Naive B cell (primary cell): ENCODE data around the gene RANBP3. TPM values are rescaled to one million over a fixed set of nuclear protein-coding genes. Genes with fewer than 3 reads are reported as not detected.
"Not testable (repeated sequence)": the region's sequence is repeated elsewhere in the genome, so short reads cannot be mapped to it uniquely, and the experiment has no call there.

ENCODE experiments used
- ATAC-seq, 2 donors: fragments of 150-1000 bp; cut with Tn5 transposase; 2 replicates each; pipeline ENCODE4 v1.10.0; 2021; ENCODE audit warnings: low read depth in 2 of 2, mild to moderate bottlenecking in 2 of 2, moderate library complexity in 2 of 2
- DNase-seq: peaks from one replicate; pipeline ENCODE4 v3.0.0; 2022
- H3K27ac Mint-ChIP-seq, 6 donors: one replicate each; pipeline ENCODE4 v1.8.0; 2020 to 2022; ENCODE audit warnings: mild to moderate bottlenecking in 6 of 6, mixed read lengths in 6 of 6, moderate library complexity in 5 of 6, inconsistent platforms in 2 of 6
- H3K27me3 Mint-ChIP-seq, 3 donors: one replicate each; pipeline ENCODE4 v1.8.0; 2021 to 2022; ENCODE audit warnings: mixed read lengths in 3 of 3, mild to moderate bottlenecking in 1 of 3
- H3K36me3 Mint-ChIP-seq, 2 donors: one replicate each; pipeline ENCODE4 v1.8.0; 2020 to 2022; ENCODE audit warnings: mixed read lengths in 2 of 2, inconsistent platforms in 1 of 2, mild to moderate bottlenecking in 1 of 2
- H3K4me1 Mint-ChIP-seq, 3 donors: one replicate each; pipeline ENCODE4 v1.8.0; 2020 to 2022; ENCODE audit warnings: mixed read lengths in 3 of 3, inconsistent platforms in 1 of 3, mild to moderate bottlenecking in 1 of 3, moderate library complexity in 1 of 3
- H3K4me3 Mint-ChIP-seq, 8 donors: one replicate each; pipeline ENCODE4 v1.8.0; 2020 to 2022; ENCODE audit warnings: mild to moderate bottlenecking in 8 of 8, mixed read lengths in 8 of 8, moderate library complexity in 8 of 8, inconsistent platforms in 2 of 8
- H3K9me3 Mint-ChIP-seq, 7 donors: one replicate each; pipeline ENCODE4 v1.8.0; 2020 to 2022; ENCODE audit warnings: mixed read lengths in 7 of 7, mild to moderate bottlenecking in 5 of 7, inconsistent platforms in 2 of 7, moderate library complexity in 1 of 7
- polyA plus RNA-seq, 6 donors: library from polyadenylated mRNA; unstranded; fragments of 300-500 nt; fragmentation: Illumina TruSeq; gene quantifications; one replicate each; pipeline ENCODE4 v1.2.3, GENCODE V29; 2021; ENCODE audit warnings: low read depth in 6 of 6

RANBP3 gene
- polyA plus RNA-seq, 6 donors from 2014 or later: 2.8 to 10.7 (median 7.4) TPM

GRCh38 chr19:5889288-5889971 is 88.5 kb downstream of the RANBP3 start:
- Mint-ChIP-seq H3K27ac (peak overlapping the region in 1 of 6 donors; percentile 10), H3K9me3 (no peaks in the 10 kb centered on the region), H3K4me3 (peak overlapping the region in 1 of 8 donors; percentile 42), H3K36me3 (no peaks in the 10 kb centered on the region), H3K4me1 (peaks cover 0 to 4% (median 0%) of the 10 kb centered on the region in 3 donors), H3K27me3 (peaks cover 7 to 26% (median 11%) of the 10 kb centered on the region in 3 donors)
- ATAC-seq (no peak), DNase-seq (no peak)

GRCh38 chr19:5884065-5884811 is 93.7 kb downstream of the RANBP3 start:
- H3K27me3 Mint-ChIP-seq: peaks cover 4 to 26% (median 10%) of the 10 kb centered on the region in 3 donors
- peak; percentile 75 to 77 for ATAC-seq
- not testable (repeated sequence) for H3K4me1 Mint-ChIP-seq, DNase-seq, H3K9me3 Mint-ChIP-seq, H3K4me3 Mint-ChIP-seq, H3K36me3 Mint-ChIP-seq, H3K27ac Mint-ChIP-seq

GRCh38 chr19:5883157-5883873 is 94.6 kb downstream of the RANBP3 start:
- DNase-seq, H3K27ac Mint-ChIP-seq, H3K9me3 Mint-ChIP-seq, H3K4me1 Mint-ChIP-seq, H3K36me3 Mint-ChIP-seq, ATAC-seq, H3K4me3 Mint-ChIP-seq: not testable (repeated sequence)
- H3K27me3 Mint-ChIP-seq: peaks cover 4 to 23% (median 8%) of the 10 kb centered on the region in 3 donors

GRCh38 chr19:5882421-5882968 is 95.4 kb downstream of the RANBP3 start:
- Mint-ChIP-seq H3K27me3 (peaks cover 4 to 24% (median 8%) of the 10 kb centered on the region in 3 donors), H3K4me3 (peak overlapping the region in 1 of 8 donors; percentile 24), H3K9me3 (no peaks in the 10 kb centered on the region), H3K27ac (no peak overlapping the region), H3K36me3 (no peaks in the 10 kb centered on the region), H3K4me1 (peaks cover 0 to 2% (median 0%) of the 10 kb centered on the region in 3 donors)
- ATAC-seq (no peak), DNase-seq (no peak)

- Mint-ChIP-seq H3K4me3 (no peak overlapping the region), H3K36me3 (no peaks in the 10 kb centered on the region), H3K4me1 (peaks cover 0 to 2% (median 0%) of the 10 kb centered on the region in 3 donors), H3K9me3 (no peaks in the 10 kb centered on the region), H3K27me3 (peaks cover 4 to 28% (median 12%) of the 10 kb centered on the region in 3 donors), H3K27ac (no peak overlapping the region)
- ATAC-seq (no peak), DNase-seq (no peak)
Observed at GRCh38 chr19:5881543-5882299, 96.2 kb downstream of the RANBP3 start.

GRCh38 chr19:5880604-5881078 is 97.3 kb downstream of the RANBP3 start:
- DNase-seq (no peak), ATAC-seq (no peak)
- Mint-ChIP-seq H3K27ac (no peak overlapping the region), H3K9me3 (no peaks in the 10 kb centered on the region), H3K4me3 (no peak overlapping the region), H3K4me1 (peaks cover 0 to 2% (median 0%) of the 10 kb centered on the region in 3 donors), H3K27me3 (peaks cover 4 to 35% (median 19%) of the 10 kb centered on the region in 3 donors), H3K36me3 (no peaks in the 10 kb centered on the region)

- Mint-ChIP-seq H3K36me3 (no peaks in the 10 kb centered on the region), H3K4me1 (peaks cover 0 to 2% (median 0%) of the 10 kb centered on the region in 3 donors), H3K27ac (no peak overlapping the region), H3K4me3 (no peak overlapping the region), H3K27me3 (peaks cover 4 to 32% (median 19%) of the 10 kb centered on the region in 3 donors), H3K9me3 (no peaks in the 10 kb centered on the region)
- no peak for DNase-seq
- no peak for ATAC-seq
Observed at GRCh38 chr19:5880196-5880595, 97.7 kb downstream of the RANBP3 start.

GRCh38 chr19:5877882-5878281 is 100.1 kb downstream of the RANBP3 start:
- peaks cover 0 to 30% (median 19%) of the 10 kb centered on the region in 3 donors for H3K27me3 Mint-ChIP-seq
- H3K9me3 Mint-ChIP-seq: no peaks in the 10 kb centered on the region
- H3K36me3 Mint-ChIP-seq: no peaks in the 10 kb centered on the region
- no peaks in the 10 kb centered on the region for H3K4me1 Mint-ChIP-seq
- no peak for DNase-seq
- H3K4me3 Mint-ChIP-seq: no peak overlapping the region
- ATAC-seq: no peak
- no peak overlapping the region for H3K27ac Mint-ChIP-seq

- Mint-ChIP-seq H3K4me1 (no peaks in the 10 kb centered on the region), H3K27me3 (peaks cover 0 to 30% (median 14%) of the 10 kb centered on the region in 3 donors), H3K4me3 (no peak overlapping the region), H3K27ac (no peak overlapping the region), H3K36me3 (no peaks in the 10 kb centered on the region), H3K9me3 (no peaks in the 10 kb centered on the region)
- ATAC-seq: no peak
- DNase-seq: no peak
Observed at GRCh38 chr19:5877427-5877826, 100.5 kb downstream of the RANBP3 start.

- H3K27ac Mint-ChIP-seq: not testable (repeated sequence)
Observed at GRCh38 chr19:5874496-5874895, 103.4 kb downstream of the RANBP3 start.

GRCh38 chr19:5873617-5874199 is 104.2 kb downstream of the RANBP3 start:
- Mint-ChIP-seq H3K27ac (no peak overlapping the region), H3K27me3 (peaks cover 0 to 18% (median 11%) of the 10 kb centered on the region in 3 donors), H3K36me3 (no peaks in the 10 kb centered on the region), H3K4me1 (no peaks in the 10 kb centered on the region), H3K4me3 (no peak overlapping the region), H3K9me3 (peaks cover 0 to 2% (median 0%) of the 10 kb centered on the region in 7 donors)
- ATAC-seq (no peak), DNase-seq (no peak)

More at GRCh38 chr19:5874496-5874895, 103.4 kb downstream of the RANBP3 start:
- H3K36me3 Mint-ChIP-seq, H3K4me1 Mint-ChIP-seq, ATAC-seq, DNase-seq, H3K9me3 Mint-ChIP-seq: not testable (repeated sequence)
- Mint-ChIP-seq H3K4me3 (peak overlapping the region in 2 of 8 donors; percentile 40 to 42), H3K27me3 (peaks cover 0 to 23% (median 11%) of the 10 kb centered on the region in 3 donors)

- H3K4me1 Mint-ChIP-seq: no peaks in the 10 kb centered on the region
- ATAC-seq (no peak), DNase-seq (no peak)
- no peaks in the 10 kb centered on the region for H3K36me3 Mint-ChIP-seq
- no peak overlapping the region for H3K4me3 Mint-ChIP-seq
- no peak overlapping the region for H3K27ac Mint-ChIP-seq
- peaks cover 0 to 10% (median under 1%) of the 10 kb centered on the region in 3 donors for H3K27me3 Mint-ChIP-seq
- H3K9me3 Mint-ChIP-seq: peaks cover 0 to 2% (median 0%) of the 10 kb centered on the region in 7 donors
Observed at GRCh38 chr19:5870986-5871394, 107.0 kb downstream of the RANBP3 start.
